ENCODE measurements around the gene WFIKKN2. TPM values are rescaled to one million over a fixed set of nuclear protein-coding genes. Genes with fewer than 3 reads are reported as not detected.

WFIKKN2 gene
- total RNA-seq, 1 experiment from 2014 or later, result not detected

- ChIA-PET POLR2A (ENCODE audit: low non-redundant PET) (interaction anchor here (0.7 kb wide), 1 partner anchor 15 kb away, joined by 3 read pairs; no protein-coding TSS in a partner anchor), CTCF (no interaction called here)
- H3K9me3 ChIP-seq (ENCODE audit: low read depth, low read length, poor library complexity, severe bottlenecking), result no peaks in the 10 kb centered on the region
- DNase-seq (ENCODE audit: low spot score), result no peak
- no peaks in the 10 kb centered on the region for H3K36me3 ChIP-seq (ENCODE audit: insufficient read depth, low read length, poor library complexity, severe bottlenecking)
- no peaks in the 10 kb centered on the region for H3K4me1 ChIP-seq (ENCODE audit: insufficient read depth, low read length, poor library complexity, severe bottlenecking)
- TF ChIP-seq EZH2 (IDR thresholded peaks at IDR 0.05; ENCODE audit: borderline replicate concordance, low read depth, low read length, poor library complexity, severe bottlenecking) (no peak), CTCF (conservative IDR thresholded peaks at IDR 0.05; ENCODE audit: low read depth, low read length) (no peak)
- no peak overlapping the region for H3K27ac ChIP-seq (ENCODE audit: low read depth, low read length, poor library complexity, severe bottlenecking)
- intact Hi-C loops (cut with micrococcal nuclease; ENCODE audit: unreplicated experiment), result no loop called here
- no peaks in the 10 kb centered on the region for H3K27me3 ChIP-seq (replicated peaks; ENCODE audit: insufficient read depth, low read depth, low read length, poor library complexity)
- H3K4me3 ChIP-seq (ENCODE audit: low read depth, low read length, poor library complexity, severe bottlenecking), result no peak overlapping the region
- no TSS peak for BruUV-seq (replicated peaks)
Observed at GRCh38 chr17:50807009-50807408, 28.4 kb upstream of the WFIKKN2 start.

- Histone ChIP-seq H3K27ac (ENCODE audit: low read depth, low read length, poor library complexity, severe bottlenecking) (no peak overlapping the region), H3K27me3 (replicated peaks; ENCODE audit: insufficient read depth, low read depth, low read length, poor library complexity) (no peaks in the 10 kb centered on the region), H3K36me3 (ENCODE audit: insufficient read depth, low read length, poor library complexity, severe bottlenecking) (no peaks in the 10 kb centered on the region), H3K4me3 (ENCODE audit: low read depth, low read length, poor library complexity, severe bottlenecking) (no peak overlapping the region), H3K9me3 (ENCODE audit: low read depth, low read length, poor library complexity, severe bottlenecking) (no peaks in the 10 kb centered on the region), H3K4me1 (ENCODE audit: insufficient read depth, low read length, poor library complexity, severe bottlenecking) (no peaks in the 10 kb centered on the region)
- intact Hi-C loops (cut with micrococcal nuclease; ENCODE audit: unreplicated experiment), result no loop called here
- CTCF ChIA-PET, result no interaction called here
- BruUV-seq (replicated peaks), result no TSS peak
- TF ChIP-seq CTCF (conservative IDR thresholded peaks at IDR 0.05; ENCODE audit: low read depth, low read length) (no peak), EZH2 (IDR thresholded peaks at IDR 0.05; ENCODE audit: borderline replicate concordance, low read depth, low read length, poor library complexity, severe bottlenecking) (no peak)
- POLR2A ChIA-PET (ENCODE audit: low non-redundant PET), result interaction anchor here (0.7 kb wide), 1 partner anchor 14 kb away, joined by 3 read pairs; no protein-coding TSS in a partner anchor
- no peak for DNase-seq (ENCODE audit: low spot score)
Observed at GRCh38 chr17:50807675-50808074, 27.7 kb upstream of the WFIKKN2 start.

GRCh38 chr17:50808413-50808812 is 27.0 kb upstream of the WFIKKN2 start:
- TF ChIP-seq CTCF (conservative IDR thresholded peaks at IDR 0.05; ENCODE audit: low read depth, low read length), result no peak
- TF ChIP-seq EZH2 (IDR thresholded peaks at IDR 0.05; ENCODE audit: borderline replicate concordance, low read depth, low read length, poor library complexity, severe bottlenecking), result no peak
- H3K9me3 ChIP-seq (ENCODE audit: low read depth, low read length, poor library complexity, severe bottlenecking), result no peaks in the 10 kb centered on the region
- H3K4me3 ChIP-seq (ENCODE audit: low read depth, low read length, poor library complexity, severe bottlenecking), result no peak overlapping the region
- no TSS peak for BruUV-seq (replicated peaks)
- POLR2A ChIA-PET (ENCODE audit: low non-redundant PET), result no interaction called here
- H3K36me3 ChIP-seq (ENCODE audit: insufficient read depth, low read length, poor library complexity, severe bottlenecking), result no peaks in the 10 kb centered on the region
- no peak overlapping the region for H3K27ac ChIP-seq (ENCODE audit: low read depth, low read length, poor library complexity, severe bottlenecking)
- intact Hi-C loops (cut with micrococcal nuclease; ENCODE audit: unreplicated experiment), result no loop called here
- no peak for DNase-seq (ENCODE audit: low spot score)
- H3K4me1 ChIP-seq (ENCODE audit: insufficient read depth, low read length, poor library complexity, severe bottlenecking), result no peaks in the 10 kb centered on the region
- H3K27me3 ChIP-seq (replicated peaks; ENCODE audit: insufficient read depth, low read depth, low read length, poor library complexity), result no peaks in the 10 kb centered on the region
- CTCF ChIA-PET, result no interaction called here
